Measurements from ENCODE around the gene TTC4. TPM values are rescaled to one million over a fixed set of nuclear protein-coding genes. Genes with fewer than 3 reads are reported as not detected.
A peak's percentile ranks its signal among the peaks of the same experiment; 100 is the strongest.

Gene TTC4
- total RNA-seq, 2 donors from 2014 or later: 15.9 to 17.4 TPM

DNA sequence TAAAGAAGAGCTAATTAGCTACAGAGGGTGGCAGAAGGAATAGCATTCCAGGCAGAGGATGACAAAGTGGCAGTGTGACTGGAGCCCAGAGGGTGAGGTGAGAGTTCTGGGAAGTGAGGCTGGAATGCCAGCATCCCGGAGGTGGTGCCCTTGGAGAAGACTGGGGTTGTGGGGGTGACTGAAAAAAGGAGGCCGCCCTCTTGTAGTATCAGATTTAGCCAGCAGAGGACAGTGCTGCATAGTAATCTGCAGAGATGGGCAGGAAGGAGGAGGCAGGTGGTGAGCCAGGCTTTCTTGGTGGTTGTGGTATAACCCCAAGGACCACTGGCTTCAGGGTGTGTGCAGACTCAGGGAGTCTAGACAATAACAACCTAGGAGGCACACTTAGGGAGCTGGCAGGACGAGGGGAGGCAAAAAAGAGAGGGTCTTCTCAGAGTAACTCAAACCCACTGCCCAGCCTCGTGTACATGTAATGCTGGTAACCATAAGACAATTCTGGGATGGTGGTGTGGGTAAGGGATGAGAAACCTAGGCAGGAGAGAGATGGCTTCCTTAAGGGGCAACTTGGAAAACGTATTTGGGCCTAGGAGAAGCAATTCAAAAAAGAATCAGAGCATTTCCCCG is 43.6 kb upstream of the TTC4 start:
- TF ChIP-seq POLR2AphosphoS5 (IDR thresholded peaks at IDR 0.05): no peak
- TF ChIP-seq, protein P1, sequence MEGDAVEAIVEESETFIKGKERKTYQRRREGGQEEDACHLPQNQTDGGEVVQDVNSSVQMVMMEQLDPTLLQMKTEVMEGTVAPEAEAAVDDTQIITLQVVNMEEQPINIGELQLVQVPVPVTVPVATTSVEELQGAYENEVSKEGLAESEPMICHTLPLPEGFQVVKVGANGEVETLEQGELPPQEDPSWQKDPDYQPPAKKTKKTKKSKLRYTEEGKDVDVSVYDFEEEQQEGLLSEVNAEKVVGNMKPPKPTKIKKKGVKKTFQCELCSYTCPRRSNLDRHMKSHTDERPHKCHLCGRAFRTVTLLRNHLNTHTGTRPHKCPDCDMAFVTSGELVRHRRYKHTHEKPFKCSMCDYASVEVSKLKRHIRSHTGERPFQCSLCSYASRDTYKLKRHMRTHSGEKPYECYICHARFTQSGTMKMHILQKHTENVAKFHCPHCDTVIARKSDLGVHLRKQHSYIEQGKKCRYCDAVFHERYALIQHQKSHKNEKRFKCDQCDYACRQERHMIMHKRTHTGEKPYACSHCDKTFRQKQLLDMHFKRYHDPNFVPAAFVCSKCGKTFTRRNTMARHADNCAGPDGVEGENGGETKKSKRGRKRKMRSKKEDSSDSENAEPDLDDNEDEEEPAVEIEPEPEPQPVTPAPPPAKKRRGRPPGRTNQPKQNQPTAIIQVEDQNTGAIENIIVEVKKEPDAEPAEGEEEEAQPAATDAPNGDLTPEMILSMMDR (IDR thresholded peaks at IDR 0.05): peak; percentile 34 to 74 (median 60)
- WGBS: 71% methylated on average over 6 of the region's 6 CpGs
- DNase-seq (ENCODE audit: low spot score): peak; percentile 7
- H3K36me3 ChIP-seq: no peaks in the 10 kb centered on the region
- H3K4me1 ChIP-seq (replicated peaks): no peaks in the 10 kb centered on the region
- H3K4me3 ChIP-seq: no peak overlapping the region
- H3K27ac ChIP-seq: no peak overlapping the region
- intact Hi-C loops (cut with DNase I): no loop called here
- no peaks in the 10 kb centered on the region for H3K9me3 ChIP-seq
- no peaks in the 10 kb centered on the region for H3K27me3 ChIP-seq (replicated peaks; ENCODE audit: insufficient read depth)

DNA sequence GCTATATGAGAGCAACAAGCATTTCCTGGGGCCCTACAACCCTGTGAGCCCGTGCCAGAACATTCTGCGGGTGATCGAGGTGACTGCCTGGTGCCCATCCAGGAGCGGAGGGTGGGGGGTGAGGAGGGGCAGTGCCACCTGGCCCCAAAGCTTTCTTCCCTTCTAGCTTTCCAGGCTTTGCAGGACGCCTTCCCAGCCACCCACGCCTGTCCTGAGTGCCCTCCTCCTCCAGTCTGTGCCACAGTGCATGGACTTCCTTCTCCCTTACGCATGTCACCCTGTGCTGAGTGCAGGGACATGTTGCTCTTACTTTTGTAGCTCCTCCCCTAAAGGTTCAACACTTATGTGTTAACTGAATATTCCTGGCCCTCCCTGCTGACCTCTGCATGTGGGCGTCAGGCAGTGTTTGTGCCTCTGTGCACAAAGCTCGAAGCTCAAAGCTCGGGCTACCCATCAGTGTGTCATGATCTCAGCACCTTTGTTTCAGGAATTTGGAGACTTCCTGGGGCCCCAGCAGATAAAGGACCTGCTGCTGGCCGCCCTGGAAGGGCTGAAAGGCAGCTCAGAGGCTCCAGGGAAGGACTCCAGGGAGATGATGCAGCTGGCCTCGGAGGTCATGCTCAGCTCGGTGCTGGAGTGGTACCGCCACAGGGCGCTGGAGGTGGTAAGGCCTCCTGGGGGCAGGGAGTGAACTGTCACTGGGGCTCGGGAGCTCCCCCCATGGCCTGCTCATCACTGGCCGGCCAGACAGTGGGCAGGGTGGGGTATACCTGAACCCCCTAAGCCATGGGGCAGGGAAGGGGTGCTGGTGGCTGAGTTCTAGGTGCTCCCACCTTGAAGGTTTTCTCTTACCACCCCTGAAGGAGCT is 36.7 kb upstream of the TTC4 start:
- Histone ChIP-seq H3K4me3 (no peak overlapping the region), H3K4me1 (replicated peaks) (no peaks in the 10 kb centered on the region), H3K9me3 (no peaks in the 10 kb centered on the region), H3K27ac (no peak overlapping the region), H3K27me3 (replicated peaks; ENCODE audit: insufficient read depth) (no peaks in the 10 kb centered on the region), H3K36me3 (no peaks in the 10 kb centered on the region)
- WGBS: 77% methylated on average over 17 of the region's 17 CpGs
- TF ChIP-seq POLR2A (IDR thresholded peaks at IDR 0.05): no peak
- TF ChIP-seq, protein P1 (IDR thresholded peaks at IDR 0.05): no peak
- no peak for TF ChIP-seq POLR2AphosphoS5 (IDR thresholded peaks at IDR 0.05)
- no peak for DNase-seq (ENCODE audit: low spot score)
- intact Hi-C loops (cut with DNase I): no loop called here

DNA sequence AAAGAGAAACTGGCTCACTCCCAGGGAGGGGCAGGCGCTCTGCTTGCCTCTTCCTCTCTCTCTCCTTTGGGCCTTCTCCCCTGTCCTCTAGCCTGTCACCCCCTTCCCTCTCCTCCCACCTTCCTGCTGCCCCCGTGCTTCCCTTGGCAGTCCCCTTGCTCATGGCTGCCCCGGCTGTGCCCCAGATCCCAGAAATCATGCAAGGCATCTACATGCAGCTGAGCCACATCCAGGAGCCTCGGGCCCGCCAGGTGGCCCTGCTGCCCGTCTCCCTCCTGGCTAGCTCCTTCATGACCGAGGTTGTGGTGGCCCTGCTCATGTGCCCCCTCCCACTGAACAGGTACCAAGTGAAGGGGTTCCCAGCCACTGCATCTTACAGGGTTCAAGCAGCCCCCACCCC is 36.0 kb upstream of the TTC4 start:
- Histone ChIP-seq H3K27me3 (replicated peaks; ENCODE audit: insufficient read depth) (no peaks in the 10 kb centered on the region), H3K4me1 (replicated peaks) (no peaks in the 10 kb centered on the region), H3K4me3 (no peak overlapping the region), H3K27ac (no peak overlapping the region), H3K36me3 (no peaks in the 10 kb centered on the region), H3K9me3 (no peaks in the 10 kb centered on the region)
- DNase-seq (ENCODE audit: low spot score): no peak
- 86% methylated on average over 7 of the region's 7 CpGs for WGBS
- intact Hi-C loops (cut with DNase I): no loop called here
- TF ChIP-seq, protein P1 (IDR thresholded peaks at IDR 0.05): no peak
- TF ChIP-seq POLR2AphosphoS5 (IDR thresholded peaks at IDR 0.05): no peak

DNA sequence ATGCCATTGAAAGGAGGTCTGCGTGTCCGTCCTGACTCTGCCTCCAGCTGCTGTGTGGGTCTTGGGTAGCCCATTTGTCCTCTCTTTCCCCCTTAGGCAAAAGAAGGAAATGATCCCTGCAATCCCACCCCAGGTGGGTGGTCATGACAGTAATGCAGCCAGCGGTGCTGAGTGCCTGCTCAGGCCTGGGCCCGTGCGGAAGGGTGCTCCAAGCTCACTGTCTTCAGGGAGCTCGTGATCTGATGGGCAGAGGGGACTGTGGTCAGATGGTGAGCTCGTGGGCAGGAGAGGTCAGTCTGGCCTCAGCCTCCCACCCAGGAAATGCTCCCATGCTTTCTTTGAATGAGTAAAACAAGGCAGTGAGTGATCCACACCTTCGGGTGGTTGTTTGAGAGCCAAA is 35.3 kb upstream of the TTC4 start:
- WGBS: 89% methylated on average over 8 of the region's 8 CpGs
- no peak overlapping the region for H3K4me3 ChIP-seq
- no peak for DNase-seq (ENCODE audit: low spot score)
- no peaks in the 10 kb centered on the region for H3K4me1 ChIP-seq (replicated peaks)
- intact Hi-C loops (cut with DNase I): no loop called here
- no peaks in the 10 kb centered on the region for H3K27me3 ChIP-seq (replicated peaks; ENCODE audit: insufficient read depth)
- H3K36me3 ChIP-seq: no peaks in the 10 kb centered on the region
- TF ChIP-seq, protein P1 (IDR thresholded peaks at IDR 0.05): no peak
- no peak for TF ChIP-seq POLR2A (IDR thresholded peaks at IDR 0.05)
- TF ChIP-seq POLR2AphosphoS5 (IDR thresholded peaks at IDR 0.05): no peak
- H3K27ac ChIP-seq: no peak overlapping the region
- no peaks in the 10 kb centered on the region for H3K9me3 ChIP-seq

DNA sequence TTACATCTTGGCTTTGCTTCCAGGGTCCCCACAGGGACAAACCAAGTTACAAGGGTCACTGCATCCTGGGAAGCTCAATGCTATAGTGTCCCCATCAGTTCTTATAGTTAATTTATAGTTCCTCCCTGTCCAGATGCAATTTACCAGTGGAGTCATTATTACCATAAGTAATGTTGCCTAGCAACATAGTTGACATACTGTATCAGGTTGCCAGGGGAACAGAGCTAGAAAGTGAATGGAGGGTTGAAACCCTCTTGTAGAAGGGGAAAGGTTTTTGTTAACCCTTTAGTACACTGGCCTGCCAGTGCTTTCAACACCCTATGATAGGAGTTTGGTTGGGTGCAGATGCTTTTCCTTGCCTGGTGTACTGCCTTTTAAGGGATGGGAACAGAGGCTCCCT is 34.3 kb upstream of the TTC4 start:
- no peaks in the 10 kb centered on the region for H3K36me3 ChIP-seq
- intact Hi-C loops (cut with DNase I): no loop called here
- H3K4me3 ChIP-seq: no peak overlapping the region
- H3K27ac ChIP-seq: no peak overlapping the region
- no peaks in the 10 kb centered on the region for H3K9me3 ChIP-seq
- H3K4me1 ChIP-seq (replicated peaks): no peaks in the 10 kb centered on the region
- H3K27me3 ChIP-seq (replicated peaks; ENCODE audit: insufficient read depth): no peaks in the 10 kb centered on the region
- TF ChIP-seq, protein P1 (IDR thresholded peaks at IDR 0.05): no peak
- TF ChIP-seq POLR2A (IDR thresholded peaks at IDR 0.05) (no peak), POLR2AphosphoS5 (IDR thresholded peaks at IDR 0.05) (no peak)
- DNase-seq (ENCODE audit: low spot score): no peak
